COLO668 (cell line): ENCODE results near the gene FUT7.

Source experiments
- DNase-seq: peaks from one replicate; lab custom pipeline; 2025; ENCODE audit not compliant: unreplicated experiment; lab: John Stamatoyannopoulos, UW

The FUT7 gene

GRCh38 chr9:137050570-137050969, 18.7 kb upstream of the FUT7 start:
- no peak for DNase-seq

GRCh38 chr9:137049544-137050449, 17.9 kb upstream of the FUT7 start:
- DNase-seq: peak; percentile 88

DNA sequence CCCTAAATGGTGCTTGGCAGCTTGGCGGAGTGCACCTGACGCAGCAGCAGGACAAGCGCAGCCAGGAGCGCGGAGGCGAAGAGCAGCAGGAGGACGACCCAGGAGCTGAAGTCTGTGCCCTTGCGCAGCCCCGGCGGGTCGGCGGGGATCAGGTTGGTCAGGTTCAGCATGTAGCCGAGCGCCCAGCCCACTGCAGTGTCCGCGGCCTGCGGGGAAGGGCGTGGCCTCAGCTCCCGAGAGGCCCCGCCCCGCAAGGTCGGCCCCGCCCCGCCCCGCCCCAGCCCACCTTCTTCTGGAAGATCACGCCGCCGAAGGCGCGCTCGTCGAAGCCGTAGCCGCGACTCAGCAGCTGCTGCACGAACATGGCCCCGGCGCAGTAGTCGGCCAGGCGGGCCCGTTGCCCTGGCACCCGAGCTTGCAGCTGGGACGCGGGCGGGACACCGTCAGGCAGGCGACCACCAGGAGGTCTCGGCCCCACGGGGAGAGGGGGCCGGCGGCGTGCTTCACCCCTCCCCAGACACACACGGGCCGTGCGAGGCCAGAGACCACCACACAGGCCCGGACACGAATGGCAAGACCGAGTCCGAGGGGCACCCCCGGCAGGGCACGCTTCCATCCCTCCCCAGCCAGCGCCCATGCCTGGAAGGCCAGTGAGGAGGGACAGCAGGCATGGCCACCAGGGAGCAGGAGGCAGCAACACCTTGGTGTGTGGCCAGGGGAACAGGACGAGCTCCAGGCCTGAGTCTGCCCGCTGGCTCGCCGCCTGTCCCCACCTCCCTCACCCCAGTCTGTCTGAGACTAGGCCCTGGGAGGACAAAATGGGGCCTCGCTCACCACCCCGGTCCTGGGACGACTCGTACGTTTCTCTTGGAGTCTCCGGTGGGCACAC, 17.0 kb upstream of the FUT7 start:
- DNase-seq: no peak

- DNase-seq: peak; percentile 98
These were observed 14.3 kb upstream of the FUT7 start, which contains the start of gene NPDC1 for GRCh38 chr9:137046088-137046787. Gene NPDC1, minus strand, starts transcription at chr9:137046177. Its CDS starts 188 bp downstream, at chr9:137045989.

DNA sequence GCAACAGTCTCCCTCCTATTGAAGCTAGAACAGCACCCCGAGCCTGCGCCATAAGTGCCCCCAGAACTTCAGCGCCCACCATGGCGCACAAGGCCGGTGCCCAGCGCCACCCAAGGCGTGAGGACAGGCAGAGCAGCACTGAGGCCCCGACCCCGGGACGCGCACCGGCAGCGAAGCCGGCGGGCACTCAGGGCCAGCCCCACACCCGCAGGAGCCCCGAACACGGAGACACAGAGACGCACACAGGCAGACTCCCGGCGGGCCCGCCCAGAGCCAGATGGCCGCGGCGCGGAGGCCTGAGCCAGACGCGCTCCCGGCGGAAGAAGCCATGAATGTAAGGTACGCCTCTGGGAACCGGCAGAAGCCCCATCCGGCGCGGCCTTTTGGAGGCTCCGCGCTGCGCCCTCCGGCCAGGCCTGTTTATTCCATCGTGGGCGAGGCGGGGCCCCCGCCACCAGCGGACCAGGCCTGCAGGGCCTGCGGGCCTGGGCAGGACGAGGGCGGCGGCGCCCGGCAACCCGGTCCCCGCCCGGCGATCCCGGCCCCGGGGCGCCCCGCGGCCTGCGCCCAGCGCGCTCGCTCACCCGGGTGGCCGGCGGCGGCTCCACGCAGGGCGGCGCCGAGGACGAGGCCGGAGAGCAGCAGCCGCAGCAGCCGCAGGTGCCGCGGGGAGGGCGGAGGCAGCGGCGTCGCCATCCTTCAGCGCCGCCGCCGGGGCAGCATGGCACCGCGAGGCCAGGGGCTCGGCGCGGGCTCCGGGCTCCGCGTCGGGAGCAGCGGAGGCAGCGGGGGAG, 13.6 kb upstream of the FUT7 start:
- DNase-seq: peak; percentile 76

DNA sequence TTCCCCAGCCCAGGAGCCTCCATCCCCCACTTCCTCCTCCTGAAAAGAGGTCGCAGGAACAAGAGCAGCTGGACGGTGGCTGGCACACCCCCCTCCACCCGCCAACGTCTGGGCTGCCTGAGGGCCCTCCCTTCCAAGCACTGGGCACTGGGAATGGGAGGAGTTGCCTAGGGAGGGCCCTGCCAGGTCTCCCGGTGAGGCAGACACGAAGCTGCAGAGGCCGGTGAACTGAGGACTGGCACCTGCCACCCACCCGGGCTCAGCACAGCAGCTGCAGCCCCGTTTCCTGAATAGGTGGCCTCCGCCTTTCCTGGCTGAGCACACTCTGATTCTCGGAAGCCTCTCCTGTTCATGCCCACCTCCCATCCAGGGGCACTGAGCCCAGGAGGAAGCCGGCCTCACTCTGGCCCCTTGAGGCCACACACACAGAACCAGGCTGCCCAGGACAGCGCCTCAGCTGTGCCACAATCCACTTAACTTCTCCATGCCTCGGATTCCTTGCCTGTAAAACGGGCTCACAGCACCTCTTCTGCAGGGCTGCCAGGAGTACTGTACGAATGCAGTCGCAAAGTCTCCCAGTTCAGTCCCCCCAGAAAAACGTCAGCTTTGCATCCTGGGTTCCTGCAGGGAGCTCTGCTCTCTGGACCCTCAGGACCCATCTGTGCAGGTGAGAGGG, 12.8 kb upstream of the FUT7 start:
- peak; percentile 84 for DNase-seq

- peak; percentile 72 for DNase-seq
These were observed 12.1 kb upstream of the FUT7 start for GRCh38 chr9:137044037-137044436.

- no peak for DNase-seq
These were observed 11.2 kb upstream of the FUT7 start for GRCh38 chr9:137042751-137043727.

GRCh38 chr9:137041124-137041523, 9.2 kb upstream of the FUT7 start:
- DNase-seq: no peak

- DNase-seq: no peak
These were observed 8.7 kb upstream of the FUT7 start for GRCh38 chr9:137040568-137040967.

DNA sequence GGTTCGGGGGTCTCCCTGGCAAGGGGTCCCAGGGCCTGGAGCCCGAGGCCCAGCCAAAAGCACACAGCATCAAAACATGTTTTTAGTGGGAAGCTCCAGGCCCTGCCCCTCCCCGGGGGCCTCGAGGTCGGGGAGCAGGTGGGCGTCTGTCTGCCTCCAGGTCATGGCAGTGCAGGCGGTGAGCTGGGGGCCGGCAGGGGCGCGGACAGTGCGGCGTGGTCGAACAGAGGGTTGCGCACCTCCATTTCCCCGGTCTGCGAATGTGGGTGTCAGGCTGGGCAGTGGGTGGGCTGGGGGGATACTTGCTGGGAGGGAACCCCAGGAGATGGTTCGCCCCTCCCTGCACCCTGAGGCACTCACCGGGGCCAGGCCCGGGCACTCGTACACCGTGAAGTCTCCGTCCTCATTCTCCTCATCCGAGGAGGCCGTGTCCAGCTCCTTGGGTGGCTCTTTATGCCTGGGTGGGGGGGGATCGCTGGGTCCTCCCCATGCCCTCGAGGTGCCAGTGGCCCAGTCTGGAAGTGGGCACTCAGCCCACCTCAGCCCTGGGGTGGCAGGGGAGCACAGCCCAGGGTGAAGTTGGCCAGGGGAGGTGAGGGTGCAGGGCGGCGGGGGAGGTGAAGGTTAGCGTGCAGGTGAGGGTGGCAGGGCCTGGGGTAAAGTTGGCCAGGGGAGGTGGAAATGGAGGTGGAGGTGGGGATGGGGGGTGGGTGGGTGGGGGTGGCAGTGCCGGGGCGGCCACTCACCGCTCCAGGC, 7.9 kb upstream of the FUT7 start:
- no peak for DNase-seq

GRCh38 chr9:137038916-137039315, 7.0 kb upstream of the FUT7 start:
- DNase-seq: no peak

- no peak for DNase-seq
These were observed 5.6 kb upstream of the FUT7 start for GRCh38 chr9:137037483-137037882.

DNA sequence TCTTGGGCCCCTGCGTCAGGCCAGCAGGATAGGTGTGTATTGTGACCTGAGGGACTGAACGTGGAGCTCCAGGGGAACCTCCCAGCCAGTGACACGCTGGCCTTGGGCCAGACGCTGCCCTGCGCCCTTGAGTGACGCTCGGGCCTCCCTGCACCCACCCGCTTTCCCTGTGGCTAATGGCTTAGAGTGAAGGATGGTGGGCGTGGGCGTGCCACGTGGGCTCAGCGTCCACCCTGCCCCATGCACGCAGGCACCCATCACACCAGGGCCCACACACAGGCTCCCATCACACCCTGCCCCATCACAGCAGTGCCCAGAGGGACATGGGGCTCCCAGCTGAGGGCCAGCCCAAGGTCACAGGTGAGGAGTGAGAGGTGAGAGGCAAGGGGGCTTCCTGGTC, 5.1 kb upstream of the FUT7 start:
- DNase-seq: no peak

GRCh38 chr9:137035937-137036336, 4.0 kb upstream of the FUT7 start:
- no peak for DNase-seq

DNA sequence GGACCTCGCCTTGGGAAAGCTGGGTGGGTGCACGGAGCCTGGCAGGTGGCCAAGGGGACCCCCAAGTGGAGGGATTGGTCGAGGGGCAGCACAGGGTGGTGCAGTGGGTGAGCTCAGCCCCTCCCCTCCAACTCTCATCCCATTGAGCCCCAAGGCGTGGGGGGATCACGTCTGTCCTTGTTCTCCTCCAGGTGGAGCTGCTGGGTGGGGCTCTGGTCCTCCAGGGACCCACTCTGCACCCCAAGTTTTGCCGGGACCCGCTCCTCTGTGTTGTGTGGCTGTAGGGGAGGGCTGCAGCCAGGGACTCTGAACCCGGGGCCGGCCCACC, 3.6 kb upstream of the FUT7 start:
- no peak for DNase-seq

DNA sequence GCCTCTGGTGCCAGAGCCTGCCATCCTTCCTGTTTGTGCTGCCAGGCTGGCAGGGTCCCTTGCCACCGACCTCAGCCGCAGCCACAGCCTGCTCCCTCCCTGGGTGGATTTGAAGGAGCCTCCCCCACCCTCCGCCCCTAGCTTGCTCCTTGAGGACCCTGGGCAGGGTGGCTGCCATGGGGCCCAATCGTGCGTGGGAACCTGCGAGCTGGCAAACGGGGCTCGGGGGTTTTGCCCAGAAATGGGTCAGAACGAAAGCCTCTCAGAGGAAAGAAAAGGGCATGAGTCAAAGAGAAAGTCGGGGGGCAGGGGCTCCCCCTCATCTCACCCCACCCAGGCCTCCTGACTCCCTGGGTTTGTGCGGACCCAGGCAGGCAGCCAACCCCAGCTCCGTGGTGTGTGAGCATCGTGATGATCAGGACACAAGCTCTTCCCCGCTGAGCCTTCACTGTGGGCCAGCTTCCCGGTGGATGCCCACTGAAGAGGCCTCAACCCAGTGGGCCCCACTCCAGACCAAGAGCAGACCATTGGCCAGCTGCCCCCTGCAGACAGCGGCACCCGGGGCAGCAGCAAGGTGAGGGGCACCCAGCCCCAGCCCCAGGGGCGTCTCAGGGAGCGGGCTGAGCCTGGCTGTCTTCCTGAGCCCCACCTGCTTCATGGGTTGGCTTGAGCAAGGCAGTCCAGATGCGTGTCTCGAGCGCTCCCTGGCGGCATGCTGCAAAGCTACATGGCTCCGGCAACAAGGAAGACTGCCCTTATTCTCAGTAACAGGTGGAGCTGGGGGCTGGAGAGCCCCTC, 3.0 kb upstream of the FUT7 start:
- DNase-seq: peak; percentile 90
